Sigmoid colon (tissue), 7 donors: Measurements from ENCODE around the gene FUT9. TPM values are rescaled to one million over a fixed set of nuclear protein-coding genes. Genes with fewer than 3 reads are reported as not detected.
"Not testable (repeated sequence)": the region's sequence is repeated elsewhere in the genome, so short reads cannot be mapped to it uniquely, and the experiment has no call there.

Experiments
- DNase-seq: peaks from one replicate; pipeline ENCODE4 v3.0.0-alpha.2; 2019
- H3K27ac ChIP-seq, 4 donors: fragments of 200-600 bp; sonication (generic); one replicate each; pipeline ENCODE4 v1.5.1; 2016 to 2019; ENCODE audit warnings: mild to moderate bottlenecking in 1 of 4
- H3K27me3 ChIP-seq, 3 donors: fragments of 200-600 bp; sonication (generic); one replicate each; pipeline ENCODE4 v1.5.1; 2019; ENCODE audit warnings: mild to moderate bottlenecking in 1 of 3
- H3K36me3 ChIP-seq, 4 donors: fragments of 200-600 bp; sonication (generic); one replicate each; pipeline ENCODE4 v1.5.1; 2016 to 2019
- H3K4me1 ChIP-seq, 4 donors: fragments of 200-600 bp; sonication (generic); one replicate each; pipeline ENCODE4 v1.5.1; 2017 to 2019
- H3K4me3 ChIP-seq, 4 donors: fragments of 200-600 bp; sonication (generic); one replicate each; pipeline ENCODE4 v1.5.1; 2017 to 2019; ENCODE audit warnings: mild to moderate bottlenecking in 2 of 4, moderate library complexity in 1 of 4
- H3K9me3 ChIP-seq, 4 donors: fragments of 200-600 bp in 3 of 4; sonication (generic) in 3 of 4; one replicate each; pipeline versions ENCODE4 v1.5.1 to v1.6.1; 2013 to 2019
- CTCF ChIP-seq, 4 experiments: fragments of 450-650 bp in 3 of 4; fragments of 200-600 bp in 1 of 4; IDR thresholded peaks; one replicate each; pipeline ENCODE4 v1.5.1; 2016 to 2019; ENCODE audit warnings: antibody characterized with exemption in 4 of 4, mild to moderate bottlenecking in 3 of 4, moderate library complexity in 2 of 4
- EP300 ChIP-seq, 4 donors: sonication (generic); formaldehyde crosslinking; IDR thresholded peaks; one replicate each; pipeline ENCODE4 v1.6.1; 2017; ENCODE audit warnings: antibody characterized with exemption in 4 of 4
- POLR2A ChIP-seq, 2 donors: fragments of 450-650 bp; IDR thresholded peaks; one replicate each; pipeline ENCODE4 v1.6.1; 2016; ENCODE audit warnings: antibody characterized with exemption in 2 of 2, mild to moderate bottlenecking in 2 of 2, moderate library complexity in 2 of 2
- POLR2AphosphoS5 ChIP-seq, 4 donors: sonication (generic); formaldehyde crosslinking; IDR thresholded peaks; one replicate each; pipeline ENCODE4 v1.6.1; 2017; ENCODE audit warnings: antibody characterized with exemption in 4 of 4
- WGBS, 2 donors: extraction: QIAGEN DNeasy Blood & Tissue Kit; methylation state at CpG; one replicate each; pipeline ENCODE4 v1.1.7; 2013; 5-methylcytosine and 5-hydroxymethylcytosine counted together
- intact Hi-C: fragments of 100-400 bp; cut with DNase I; formaldehyde crosslinking; loops from one replicate; pipeline ENCODE4 v1.15.1; 2023
- polyA plus RNA-seq, 3 donors: library from polyadenylated mRNA; stranded (reverse); fragments of 200-250 nt; gene quantifications; one replicate each; pipeline ENCODE4 v1.2.3, GENCODE V29; 2013
- total RNA-seq, 4 donors: library from RNA; depleted of rRNA; stranded (reverse); fragments of >200 nt; gene quantifications; one replicate each; pipeline ENCODE4 v1.1.0, GENCODE V29; 2016
- donor health status: healthy with polysubstance abuse.
- donor health status: Bipolar disorder and iron deficiency.
- donor health status: healthy.

Gene FUT9
- total and polyA plus RNA-seq, 7 donors, result 0.01 to 2.1 (median 0.55) TPM; not detected in 2

- intact Hi-C loops, result no loop called here
- Histone ChIP-seq H3K27me3 (no peaks in the 10 kb centered on the region), H3K4me1 (no peaks in the 10 kb centered on the region), H3K27ac (no peak overlapping the region), H3K36me3 (no peaks in the 10 kb centered on the region), H3K9me3 (no peaks in the 10 kb centered on the region), H3K4me3 (no peak overlapping the region)
- DNase-seq, result no peak
- no peak for TF ChIP-seq POLR2AphosphoS5 (IDR thresholded peaks at IDR 0.05)
- no peak for TF ChIP-seq CTCF (IDR thresholded peaks at IDR 0.05)
- no peak for TF ChIP-seq EP300 (IDR thresholded peaks at IDR 0.05)
- no peak for TF ChIP-seq POLR2A (IDR thresholded peaks at IDR 0.05)
- WGBS, 2 donors, result 59 to 65% methylated on average over 3 of the region's 3 CpGs
Observed at GRCh38 chr6:96236471-96236870, 220.7 kb downstream of the FUT9 start.

GRCh38 chr6:96237638-96238347 lies 222.0 kb downstream of the FUT9 start:
- H3K4me1 ChIP-seq, result no peaks in the 10 kb centered on the region
- no peaks in the 10 kb centered on the region for H3K9me3 ChIP-seq
- no peak for TF ChIP-seq POLR2A (IDR thresholded peaks at IDR 0.05)
- TF ChIP-seq POLR2AphosphoS5 (IDR thresholded peaks at IDR 0.05), result no peak
- no peak for TF ChIP-seq EP300 (IDR thresholded peaks at IDR 0.05)
- intact Hi-C loops, result no loop called here
- WGBS, 2 donors, result 48 to 69% methylated on average over 3 of the region's 3 CpGs
- H3K36me3 ChIP-seq, result no peaks in the 10 kb centered on the region
- no peak for DNase-seq
- H3K27me3 ChIP-seq, result no peaks in the 10 kb centered on the region
- H3K4me3 ChIP-seq, result no peak overlapping the region
- no peak overlapping the region for H3K27ac ChIP-seq

GRCh38 chr6:96246563-96246962 lies 230.8 kb downstream of the FUT9 start:
- H3K4me1 ChIP-seq, result no peaks in the 10 kb centered on the region
- no peaks in the 10 kb centered on the region for H3K27me3 ChIP-seq
- no peak overlapping the region for H3K27ac ChIP-seq
- intact Hi-C loops, result no loop called here
- TF ChIP-seq POLR2AphosphoS5 (IDR thresholded peaks at IDR 0.05), result no peak
- no peak for TF ChIP-seq CTCF (IDR thresholded peaks at IDR 0.05)
- TF ChIP-seq POLR2A (IDR thresholded peaks at IDR 0.05), result no peak
- no peak for TF ChIP-seq EP300 (IDR thresholded peaks at IDR 0.05)
- peak overlapping the region in 1 of 4 donors; percentile 9 for H3K4me3 ChIP-seq
- no peak for DNase-seq
- no peaks in the 10 kb centered on the region for H3K9me3 ChIP-seq
- H3K36me3 ChIP-seq, result no peaks in the 10 kb centered on the region
- 36 to 37% methylated on average over 2 of the region's 2 CpGs for WGBS, 2 donors

- H3K27me3 ChIP-seq, result no peaks in the 10 kb centered on the region
- H3K36me3 ChIP-seq, result no peaks in the 10 kb centered on the region
- intact Hi-C loops, result no loop called here
- TF ChIP-seq POLR2AphosphoS5 (IDR thresholded peaks at IDR 0.05) (no peak), POLR2A (IDR thresholded peaks at IDR 0.05) (no peak), EP300 (IDR thresholded peaks at IDR 0.05) (no peak), CTCF (IDR thresholded peaks at IDR 0.05) (no peak)
- no peaks in the 10 kb centered on the region for H3K4me1 ChIP-seq
- no peak for DNase-seq
- no peak overlapping the region for H3K27ac ChIP-seq
- H3K9me3 ChIP-seq, result no peaks in the 10 kb centered on the region
- WGBS, 2 donors, result 90 to 91% methylated on average over 1 of the region's 1 CpG
- no peak overlapping the region for H3K4me3 ChIP-seq
Observed at GRCh38 chr6:96249755-96250154, 234.0 kb downstream of the FUT9 start.

GRCh38 chr6:96257751-96258150 lies 242.0 kb downstream of the FUT9 start:
- Histone ChIP-seq H3K27ac (no peak overlapping the region), H3K4me3 (no peak overlapping the region), H3K9me3 (no peaks in the 10 kb centered on the region), H3K4me1 (no peaks in the 10 kb centered on the region), H3K36me3 (no peaks in the 10 kb centered on the region), H3K27me3 (no peaks in the 10 kb centered on the region)
- TF ChIP-seq POLR2A (IDR thresholded peaks at IDR 0.05), result no peak
- no peak for TF ChIP-seq EP300 (IDR thresholded peaks at IDR 0.05)
- TF ChIP-seq POLR2AphosphoS5 (IDR thresholded peaks at IDR 0.05), result no peak
- TF ChIP-seq CTCF (IDR thresholded peaks at IDR 0.05), result no peak
- intact Hi-C loops, result no loop called here
- DNase-seq, result no peak
- 87 to 97% methylated on average over 1 of the region's 1 CpG for WGBS, 2 donors

- H3K27ac ChIP-seq, result not testable (repeated sequence)
- 94 to 96% methylated on average over 37 of the region's 37 CpGs for WGBS, 2 donors
Observed at GRCh38 chr6:96260787-96261430, 245.1 kb downstream of the FUT9 start.

More at GRCh38 chr6:96260787-96261430, 245.1 kb downstream of the FUT9 start:
- H3K27me3 ChIP-seq, DNase-seq, H3K36me3 ChIP-seq, intact Hi-C loops, H3K4me3 ChIP-seq, H3K9me3 ChIP-seq, H3K4me1 ChIP-seq: not testable (repeated sequence)
